HG03520 (cell line): ENCODE measurements around the gene CACNB3.

Experiments used
- ATAC-seq: cut with Tn5 transposase; IDR thresholded peaks from one replicate; pipeline ENCODE4 v1.9.1; 2021; ENCODE audit warnings: mild to moderate bottlenecking, moderate library complexity; ENCODE audit not compliant: unreplicated experiment

CACNB3 gene

DNA sequence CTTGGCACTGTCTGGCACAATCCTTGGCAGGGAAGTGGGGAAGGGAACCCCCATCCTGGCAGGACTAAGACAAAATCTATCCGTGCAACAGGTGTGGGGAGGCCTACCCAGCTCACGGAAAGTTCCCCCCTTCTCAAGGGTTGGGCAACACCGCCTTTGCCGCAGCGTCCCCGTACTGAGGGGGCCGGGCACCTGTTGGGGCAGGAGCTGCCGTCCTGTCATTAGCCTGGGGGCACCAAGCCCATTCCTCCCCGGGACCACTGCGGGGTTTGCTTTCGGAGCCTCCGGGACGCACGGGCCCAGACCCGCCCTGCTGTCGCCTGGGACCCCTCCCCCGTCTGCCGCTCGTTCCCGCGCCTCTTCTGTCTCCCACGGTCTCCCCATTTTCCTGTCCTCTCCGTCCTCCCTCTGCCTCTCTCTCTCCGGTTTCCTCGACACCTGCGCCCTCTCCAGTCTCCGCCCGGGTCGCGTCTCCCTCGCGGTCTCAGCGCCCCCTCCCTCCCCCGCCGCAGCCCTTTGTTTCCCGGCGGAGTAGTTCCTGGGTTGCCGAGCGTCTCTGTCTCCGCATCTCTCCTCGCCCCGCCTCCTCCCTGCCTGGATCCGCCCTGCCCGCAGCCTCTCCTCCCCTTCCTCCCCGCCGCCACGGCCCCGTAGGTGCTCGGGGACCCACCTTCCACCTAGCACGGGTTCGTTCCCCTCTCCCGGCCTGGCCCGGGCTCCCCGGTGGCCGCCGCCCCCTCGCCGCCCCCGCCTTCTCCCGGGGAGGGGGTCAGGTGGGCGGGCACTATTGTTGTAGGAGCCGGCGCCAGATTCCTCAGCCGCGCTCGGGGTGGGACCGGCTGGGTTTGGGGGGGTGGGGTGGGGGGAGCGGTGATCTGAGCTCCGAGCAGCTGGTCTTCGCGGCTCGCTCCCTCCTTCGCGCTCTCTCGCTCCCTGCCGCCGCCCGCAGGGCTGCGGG, at the start of gene CACNB3:
Gene CACNB3 (plus strand): TSS at position 624 of the 958 bp plus-strand sequence. CDS start 434 bp downstream, outside the sequence.
- no peak for ATAC-seq

GRCh38 chr12:48768736-48769135, 49.6 kb upstream of the CACNB3 start:
- no peak for ATAC-seq

DNA sequence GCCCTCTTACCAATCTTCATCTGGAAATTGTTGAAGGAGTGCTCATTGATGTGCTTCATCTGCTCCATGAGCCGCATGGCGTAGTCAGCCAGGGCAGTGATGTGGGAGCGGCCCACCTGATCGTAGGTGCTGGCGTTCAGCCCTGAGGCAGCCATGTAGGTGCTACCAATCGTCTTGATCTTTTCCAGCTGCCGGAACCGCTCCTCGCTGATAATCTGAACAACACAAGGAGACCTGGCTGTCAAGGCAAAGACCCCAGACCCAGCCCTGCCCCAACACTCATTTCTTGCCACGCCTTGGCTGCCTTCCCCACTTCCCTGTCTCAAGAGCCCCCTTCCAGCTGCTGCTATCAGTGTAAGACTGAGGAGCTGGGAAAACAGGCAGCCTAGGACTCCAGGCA, 47.5 kb upstream of the CACNB3 start:
- ATAC-seq = no peak

DNA sequence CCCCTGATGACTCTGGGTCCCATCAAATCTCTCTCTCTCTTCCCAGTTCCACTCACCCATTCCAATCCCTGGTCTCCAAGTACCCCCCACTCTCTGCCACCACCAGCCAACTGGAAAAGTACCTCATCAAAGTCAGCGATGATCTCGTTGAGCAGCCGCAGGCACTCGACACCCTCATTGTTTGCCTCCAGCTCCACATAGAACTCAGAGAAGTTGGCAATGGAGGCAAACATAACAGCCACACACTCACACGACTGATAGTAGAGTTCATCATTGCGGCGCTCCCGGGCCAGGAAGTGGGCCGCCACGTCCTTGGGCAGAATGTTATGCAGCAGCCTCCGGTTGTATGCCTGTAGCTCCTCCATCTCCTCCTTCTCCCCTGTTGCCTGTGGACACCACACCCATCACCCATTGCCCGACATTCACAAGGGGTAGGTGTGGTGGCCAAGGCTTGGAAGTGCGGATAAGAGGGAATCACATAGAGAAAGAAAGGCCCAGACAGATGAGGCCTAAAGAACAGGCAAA, 46.6 kb upstream of the CACNB3 start:
- ATAC-seq = no peak

- ATAC-seq = no peak
These were observed 44.6 kb upstream of the CACNB3 start for GRCh38 chr12:48773686-48774085.

DNA sequence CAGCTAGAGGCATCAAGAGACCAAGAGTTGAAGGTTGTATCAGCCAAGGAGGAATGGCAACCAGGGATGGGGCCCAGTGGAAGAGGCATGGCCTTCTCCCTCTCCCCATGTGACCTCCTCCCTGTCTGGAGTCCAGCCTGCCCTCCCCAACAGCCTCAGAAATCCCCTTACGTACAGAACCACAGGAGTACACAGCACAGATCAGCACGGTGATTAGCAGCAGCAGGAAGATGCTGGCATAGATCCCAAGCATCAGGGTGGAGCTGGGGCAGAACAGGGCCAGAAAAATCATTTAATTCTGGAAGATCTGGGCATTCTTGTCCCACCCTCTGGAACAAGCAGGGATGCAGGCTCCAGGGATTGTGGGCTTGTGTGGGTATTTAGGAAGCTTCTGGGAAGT, 43.8 kb upstream of the CACNB3 start:
- ATAC-seq = no peak

DNA sequence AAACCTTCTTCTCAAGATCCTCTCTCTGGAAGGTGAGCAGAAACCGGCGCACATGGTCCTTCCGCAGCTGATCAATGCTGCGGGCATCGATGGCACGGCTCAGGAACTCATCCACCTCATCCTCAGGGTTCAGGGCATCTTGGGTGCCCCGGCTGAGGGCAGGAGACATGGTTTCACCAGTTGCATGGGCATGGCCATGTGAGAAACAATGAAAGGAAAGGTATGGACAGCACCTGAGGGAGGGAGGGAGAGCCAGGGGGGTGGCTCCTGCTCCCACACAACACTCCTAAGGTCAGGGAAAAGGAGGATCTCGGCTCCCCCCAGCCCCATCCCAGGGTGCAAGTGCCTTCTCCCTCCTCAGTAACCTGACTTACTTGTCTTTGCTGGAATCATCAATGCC, 43.0 kb upstream of the CACNB3 start:
- ATAC-seq = no peak

GRCh38 chr12:48775991-48776649, 42.2 kb upstream of the CACNB3 start:
- no peak for ATAC-seq

DNA sequence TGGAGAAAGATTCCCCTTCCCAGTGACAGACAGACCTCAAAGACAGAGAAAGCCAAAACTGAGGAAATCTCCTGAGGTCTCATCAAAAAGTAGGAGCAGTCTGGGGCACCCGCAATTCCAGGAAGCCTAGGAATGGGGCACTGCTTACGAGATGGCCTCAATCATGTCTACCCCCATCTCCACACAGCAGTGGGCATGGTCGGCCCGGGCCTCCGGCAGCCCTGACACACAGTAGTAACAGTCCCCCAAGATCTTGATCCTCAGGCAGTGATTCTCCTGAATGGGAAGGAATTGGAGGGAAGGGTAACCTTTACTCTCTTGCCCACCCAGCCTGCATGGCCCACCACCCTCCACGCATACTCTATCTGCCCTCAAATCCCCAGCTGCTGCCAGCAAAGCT, 41.3 kb upstream of the CACNB3 start:
- ATAC-seq = no peak

DNA sequence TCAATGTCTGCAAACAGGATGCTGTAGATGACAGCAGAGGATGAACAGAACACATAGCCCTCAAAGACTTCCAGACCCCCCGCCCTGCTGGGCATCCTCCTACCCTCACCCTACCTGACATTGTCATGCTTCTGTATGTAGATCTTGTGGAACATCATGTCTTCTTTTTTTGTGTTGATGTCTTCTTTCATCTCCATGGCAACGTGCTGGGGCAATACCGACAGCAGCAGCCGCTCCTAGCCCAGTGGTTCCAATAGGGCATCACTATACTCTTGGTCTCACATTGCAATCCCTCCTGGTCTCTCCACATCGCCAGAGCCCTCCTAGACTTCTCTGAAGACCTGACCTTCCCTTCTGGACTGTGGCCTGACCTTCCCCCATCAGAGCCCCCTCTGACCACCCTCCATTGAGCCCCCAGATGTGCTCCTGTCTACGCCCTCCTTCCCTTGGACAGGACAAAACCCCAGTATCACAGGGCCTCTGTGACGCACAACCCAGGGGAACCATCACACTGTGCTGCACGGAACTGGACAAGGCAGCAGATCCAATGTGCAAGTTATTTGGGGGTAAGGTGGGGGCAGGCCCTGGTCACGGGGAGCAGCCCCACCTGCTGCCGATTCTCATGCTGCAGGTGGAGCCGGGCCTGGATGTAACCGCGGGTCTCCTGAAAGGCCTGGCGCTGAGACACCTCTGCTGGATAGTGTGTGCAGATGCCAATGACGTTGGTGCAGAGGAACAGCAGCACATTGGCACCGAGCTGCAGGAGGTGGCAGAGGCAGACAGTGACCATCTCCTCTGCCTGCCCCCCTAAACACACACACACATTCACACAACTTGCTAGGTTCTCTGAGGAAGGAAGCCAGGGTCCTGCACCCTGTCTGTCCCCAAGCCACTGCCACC, 40.5 kb upstream of the CACNB3 start:
- no peak for ATAC-seq

DNA sequence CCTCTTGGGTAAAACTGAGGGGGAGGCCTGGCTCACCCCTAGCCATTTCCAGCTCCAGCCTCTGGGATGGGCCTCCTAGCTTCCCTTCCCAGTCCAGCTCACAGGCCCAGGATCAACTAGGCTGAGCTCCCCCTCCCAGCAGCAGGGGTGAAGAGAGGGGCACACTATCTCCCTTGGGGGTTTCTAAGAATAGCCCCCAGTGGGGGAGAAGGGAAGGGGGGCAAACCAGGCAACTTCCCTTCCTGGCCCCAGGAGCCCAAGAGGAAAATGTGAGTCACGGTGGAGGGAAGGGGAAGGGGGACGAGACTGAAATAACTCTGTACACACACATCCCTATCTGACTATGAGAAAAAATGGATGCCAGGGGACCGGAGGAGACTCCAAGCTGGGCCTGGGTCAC, 38.4 kb upstream of the CACNB3 start:
- no peak for ATAC-seq

DNA sequence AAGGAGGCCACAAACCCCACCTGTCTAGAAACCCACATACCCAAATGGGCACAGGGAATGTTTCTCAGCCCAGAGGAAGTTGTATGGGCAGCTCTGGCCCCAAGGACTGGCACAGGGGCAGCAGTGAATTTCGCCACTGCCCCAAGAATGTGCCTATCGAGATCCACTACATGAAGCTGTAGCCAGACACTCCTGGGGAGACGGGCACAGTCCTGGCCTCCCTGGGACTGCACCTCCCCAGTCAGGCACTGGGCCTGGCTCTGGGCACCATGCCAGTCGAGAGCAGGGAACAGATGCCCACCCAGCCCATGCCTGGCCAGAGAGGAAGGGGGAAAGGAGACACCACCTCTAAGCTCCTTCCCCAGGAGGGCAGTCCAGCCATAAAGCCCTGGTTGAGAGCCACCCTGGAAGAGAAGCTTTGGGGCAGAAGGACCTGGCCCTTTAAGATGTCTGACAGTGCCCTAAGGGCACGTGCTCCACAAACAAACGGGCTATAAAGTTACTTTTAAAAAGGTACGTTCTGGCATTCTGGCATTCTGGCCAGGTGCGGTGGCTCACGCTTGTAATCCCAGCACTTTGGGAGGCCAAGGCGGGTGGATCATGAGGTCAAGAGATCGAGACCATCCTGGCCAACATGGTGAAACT, 37.8 kb upstream of the CACNB3 start:
- no peak for ATAC-seq

- ATAC-seq = no peak
These were observed 36.4 kb upstream of the CACNB3 start for GRCh38 chr12:48781750-48782456.

DNA sequence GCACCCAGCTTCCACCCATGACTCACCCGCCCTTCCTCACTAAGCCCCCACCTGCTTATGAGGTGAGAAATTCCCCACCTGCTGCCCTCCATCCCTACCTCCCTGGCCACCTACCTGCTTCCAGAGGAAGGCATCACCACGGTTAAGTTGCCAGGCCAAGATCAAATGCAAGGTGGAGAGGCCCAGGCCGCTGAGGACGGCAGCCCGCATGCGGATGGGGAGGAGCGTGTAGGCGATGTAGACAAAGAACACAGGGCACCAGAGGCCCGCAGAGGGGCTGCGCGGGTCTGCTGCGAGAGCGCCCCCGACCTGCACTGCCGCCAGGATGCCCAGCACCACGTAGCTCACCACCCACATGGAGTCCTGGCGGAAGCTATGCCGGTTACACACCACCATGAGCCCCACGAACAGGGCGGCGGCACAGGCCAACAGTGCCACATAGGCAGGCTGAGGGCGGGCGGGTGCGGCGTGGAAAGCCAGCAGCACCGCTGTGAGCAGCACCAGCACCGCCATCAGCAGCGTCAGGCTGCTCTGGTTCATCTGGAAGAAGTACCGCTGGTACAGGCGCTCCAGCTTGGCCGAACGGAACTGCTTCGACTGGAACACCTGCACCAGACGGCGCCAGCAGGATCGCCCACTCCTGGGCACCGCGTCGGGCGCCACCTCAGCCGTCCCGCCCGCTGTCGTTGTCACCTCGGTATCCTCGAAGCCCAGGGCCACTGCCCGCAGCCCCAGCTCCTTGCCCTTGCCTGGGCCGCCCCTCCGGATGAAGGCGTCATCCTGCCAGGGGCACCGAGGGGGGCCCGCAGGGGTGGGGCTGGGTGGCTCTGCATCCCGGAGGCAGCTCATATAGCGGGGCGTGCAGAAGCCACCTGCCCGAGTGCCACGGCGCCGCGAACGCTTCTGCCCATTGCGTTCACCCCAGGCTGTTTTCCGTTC, 35.6 kb upstream of the CACNB3 start:
- no peak for ATAC-seq

DNA sequence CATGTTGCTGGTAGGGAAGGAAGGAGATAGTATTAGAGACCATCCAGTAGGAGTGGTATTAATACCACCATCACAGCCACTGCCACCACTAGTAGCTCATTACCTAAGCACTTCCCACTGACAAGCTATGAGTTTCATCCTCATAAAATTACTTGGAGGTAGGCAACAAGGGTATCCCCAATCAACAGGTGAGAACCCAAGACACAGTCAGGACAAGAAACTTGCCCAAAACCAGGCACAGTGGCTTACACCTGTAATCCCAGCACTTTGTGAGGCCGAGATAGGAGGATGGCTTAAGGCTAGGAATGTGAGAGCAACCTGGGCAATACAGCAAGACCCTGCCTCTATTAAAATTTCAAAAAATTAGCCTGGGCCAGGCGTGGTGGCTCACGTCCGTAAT, 34.9 kb upstream of the CACNB3 start:
- no peak for ATAC-seq

- no peak for ATAC-seq
These were observed 31.4 kb upstream of the CACNB3 start for GRCh38 chr12:48786591-48787544.

DNA sequence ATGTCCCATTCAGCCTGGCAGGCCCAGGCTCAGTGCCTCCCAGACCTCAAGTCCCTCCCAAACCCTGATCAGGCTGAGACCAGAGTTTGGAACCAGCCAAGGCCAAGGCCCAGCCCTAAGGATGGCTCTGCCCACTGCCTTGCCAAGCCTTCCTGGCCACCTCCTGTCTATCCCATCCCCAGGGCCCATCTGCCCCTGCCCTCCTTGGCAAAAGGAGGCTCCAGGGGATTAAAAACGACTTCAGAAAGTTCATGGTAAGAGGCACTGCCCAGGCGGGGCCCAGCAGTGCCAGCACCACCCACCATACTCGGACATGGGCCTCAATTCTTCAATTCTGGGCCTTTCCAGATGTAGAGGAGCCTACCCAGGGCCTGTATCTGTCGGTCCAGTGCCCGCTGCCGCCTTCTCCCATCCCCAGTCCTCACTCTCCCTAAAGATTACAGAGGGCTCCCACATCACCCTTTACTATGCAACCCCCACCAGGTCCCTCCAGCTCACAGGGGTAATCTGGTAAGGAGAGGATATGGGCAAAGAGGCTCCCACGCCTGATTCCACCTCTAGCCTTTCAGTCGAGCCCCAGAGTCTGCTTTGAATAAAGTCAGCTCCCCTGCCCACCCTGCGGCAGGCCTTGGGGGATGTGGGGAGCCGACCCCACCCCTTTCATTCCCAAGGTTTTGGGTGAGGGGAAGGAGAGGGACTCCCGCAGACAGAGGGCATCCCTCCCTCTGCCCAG, 30.3 kb upstream of the CACNB3 start:
- no peak for ATAC-seq
